Colonic mucosa (tissue), 4 donors: ENCODE measurements around the gene ZNF227. TPM values are rescaled to one million over a fixed set of nuclear protein-coding genes. Genes with fewer than 3 reads are reported as not detected.

Experiments
- DNase-seq: peaks from one replicate; pipeline ENCODE4 v3.0.0-alpha.2; 2020
- H3K27ac ChIP-seq: fragments of 200-600 bp; one replicate; pipeline ENCODE4 v1.8.0; 2021
- H3K27me3 ChIP-seq: fragments of 200-600 bp; one replicate; pipeline ENCODE4 v1.8.0; 2021
- H3K36me3 ChIP-seq: fragments of 200-600 bp; one replicate; pipeline ENCODE4 v1.8.0; 2021
- H3K4me1 ChIP-seq: fragments of 200-600 bp; one replicate; pipeline ENCODE4 v1.8.0; 2021; ENCODE audit warnings: mild to moderate bottlenecking
- H3K4me3 ChIP-seq: fragments of 200-600 bp; one replicate; pipeline ENCODE4 v1.8.0; 2021
- H3K9ac ChIP-seq, 2 donors: one replicate each; pipeline ENCODE4 v1.7.0; 2013; ENCODE audit warnings: control low read depth in 2 of 2, low read depth in 2 of 2, low read length in 2 of 2
- H3K9me3 ChIP-seq: fragments of 200-600 bp; one replicate; pipeline ENCODE4 v1.8.0; 2021
- intact Hi-C: fragments of 100-400 bp; cut with DNase I; formaldehyde crosslinking; loops from one replicate; pipeline ENCODE4 v1.14.1; 2022
- total RNA-seq, 2 donors: library from RNA; stranded (reverse); fragmentation: NEBNext Ultra II Directional in 1 of 2; extraction: Animal tissue kit (Norgen Biotek cat#: 25700) in 1 of 2; gene quantifications; one replicate each; pipeline ENCODE4 v1.2.1, GENCODE V29; 2021
- TF ChIP-seq, protein P1 (sequence below): fragments of 200-600 bp; IDR thresholded peaks from one replicate; pipeline ENCODE4 v1.8.0; 2022; ENCODE audit warnings: antibody characterized with exemption, mild to moderate bottlenecking
- donor health status: healthy.
- donor health status: DM: no; HTN: no; CAD: no.
- donor health status: DM: no; HTN: no; CAD: no.

The ZNF227 gene
- total RNA-seq, 2 donors from 2014 or later = 9.9 to 12.3 TPM

DNA sequence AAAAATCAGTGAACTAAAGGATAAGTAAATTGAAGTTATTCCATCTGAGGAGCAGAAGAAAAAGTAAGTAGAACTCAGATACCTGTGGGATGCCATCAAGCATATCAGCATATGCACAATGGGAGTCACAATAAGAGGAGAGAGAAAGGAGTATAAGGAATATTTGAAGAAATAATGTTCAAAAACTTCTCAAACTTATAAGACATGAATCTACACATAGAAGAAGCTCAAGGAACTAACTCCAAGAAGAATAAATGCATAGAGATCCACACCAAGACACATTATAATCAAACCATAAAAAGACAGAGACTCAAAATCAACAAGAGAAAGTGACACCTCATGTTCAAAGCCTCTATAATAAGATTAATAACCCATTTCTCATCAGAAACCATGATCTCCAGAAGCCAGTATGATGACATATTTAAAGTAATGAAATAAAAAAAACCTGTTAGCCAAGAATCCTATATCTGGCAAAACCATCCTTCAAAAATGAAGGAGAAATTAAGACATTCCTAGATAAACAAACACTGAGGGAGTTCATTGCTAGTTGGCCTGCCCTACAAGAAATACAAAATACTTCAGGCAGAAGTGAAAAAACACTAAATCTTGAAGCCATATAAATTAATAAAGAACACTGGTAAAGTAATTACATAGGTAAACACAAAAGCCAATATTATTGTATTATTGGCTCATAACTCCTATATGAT lies 43.5 kb downstream of the ZNF227 start:
- Histone ChIP-seq H3K9me3 (peaks cover 6% of the 10 kb centered on the region), H3K36me3 (no peaks in the 10 kb centered on the region), H3K4me3 (no peak overlapping the region), H3K4me1 (no peaks in the 10 kb centered on the region), H3K27me3 (no peaks in the 10 kb centered on the region), H3K9ac (no peak overlapping the region), H3K27ac (no peak overlapping the region)
- no peak for DNase-seq
- TF ChIP-seq, protein P1, sequence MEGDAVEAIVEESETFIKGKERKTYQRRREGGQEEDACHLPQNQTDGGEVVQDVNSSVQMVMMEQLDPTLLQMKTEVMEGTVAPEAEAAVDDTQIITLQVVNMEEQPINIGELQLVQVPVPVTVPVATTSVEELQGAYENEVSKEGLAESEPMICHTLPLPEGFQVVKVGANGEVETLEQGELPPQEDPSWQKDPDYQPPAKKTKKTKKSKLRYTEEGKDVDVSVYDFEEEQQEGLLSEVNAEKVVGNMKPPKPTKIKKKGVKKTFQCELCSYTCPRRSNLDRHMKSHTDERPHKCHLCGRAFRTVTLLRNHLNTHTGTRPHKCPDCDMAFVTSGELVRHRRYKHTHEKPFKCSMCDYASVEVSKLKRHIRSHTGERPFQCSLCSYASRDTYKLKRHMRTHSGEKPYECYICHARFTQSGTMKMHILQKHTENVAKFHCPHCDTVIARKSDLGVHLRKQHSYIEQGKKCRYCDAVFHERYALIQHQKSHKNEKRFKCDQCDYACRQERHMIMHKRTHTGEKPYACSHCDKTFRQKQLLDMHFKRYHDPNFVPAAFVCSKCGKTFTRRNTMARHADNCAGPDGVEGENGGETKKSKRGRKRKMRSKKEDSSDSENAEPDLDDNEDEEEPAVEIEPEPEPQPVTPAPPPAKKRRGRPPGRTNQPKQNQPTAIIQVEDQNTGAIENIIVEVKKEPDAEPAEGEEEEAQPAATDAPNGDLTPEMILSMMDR = no peak
- intact Hi-C loops = no loop called here

DNA sequence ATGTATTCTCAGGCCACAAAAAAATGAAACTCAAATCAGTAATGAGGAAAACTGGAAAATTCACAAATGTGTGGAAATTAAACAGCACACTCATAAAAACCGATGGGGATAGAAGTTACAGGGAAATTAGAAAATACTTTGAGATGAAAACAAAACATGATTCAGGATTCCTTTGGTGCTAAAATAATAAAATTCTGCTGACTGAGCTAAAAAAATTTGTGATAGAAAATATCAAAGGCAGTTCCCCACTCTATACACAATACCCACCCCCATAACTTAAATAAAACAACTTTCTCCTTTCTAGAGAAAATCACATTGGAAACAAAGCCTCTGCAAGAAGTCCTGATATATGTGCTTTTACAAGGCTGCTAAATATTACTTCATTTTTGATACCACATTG lies 45.8 kb downstream of the ZNF227 start:
- Histone ChIP-seq H3K9ac (no peak overlapping the region), H3K4me1 (no peaks in the 10 kb centered on the region), H3K27me3 (no peaks in the 10 kb centered on the region), H3K36me3 (no peaks in the 10 kb centered on the region), H3K4me3 (no peak overlapping the region), H3K27ac (no peak overlapping the region), H3K9me3 (no peaks in the 10 kb centered on the region)
- TF ChIP-seq, protein P1 = no peak
- intact Hi-C loops = no loop called here
- no peak for DNase-seq

DNA sequence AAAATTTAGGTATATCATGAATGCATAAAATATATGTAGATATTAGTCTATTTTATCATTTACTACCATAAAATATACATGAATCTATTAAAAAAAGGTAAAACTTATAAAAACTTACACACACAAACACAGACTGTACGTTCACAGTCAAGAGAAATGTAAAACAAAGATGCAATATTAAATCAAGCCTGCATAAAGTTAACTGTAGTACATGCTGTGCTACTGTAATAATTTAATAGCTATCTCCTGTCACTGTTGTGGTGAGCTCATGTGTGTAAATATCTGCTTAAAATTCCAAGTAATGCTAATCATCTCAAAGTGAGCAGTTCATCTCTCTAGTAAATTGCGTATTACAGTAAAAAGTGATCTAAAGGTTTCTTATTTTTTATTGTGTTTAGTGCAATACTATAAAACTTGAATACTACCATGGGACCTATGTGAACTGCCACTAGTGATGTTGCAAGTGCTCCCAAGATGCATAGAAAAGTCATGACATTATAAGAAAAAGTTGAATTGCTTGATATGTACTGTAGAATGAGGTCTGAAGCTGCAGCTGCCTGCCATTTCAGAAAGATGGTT lies 46.6 kb downstream of the ZNF227 start:
- TF ChIP-seq, protein P1 = no peak
- Histone ChIP-seq H3K27me3 (no peaks in the 10 kb centered on the region), H3K4me1 (no peaks in the 10 kb centered on the region), H3K4me3 (no peak overlapping the region), H3K27ac (no peak overlapping the region), H3K9me3 (no peaks in the 10 kb centered on the region), H3K9ac (no peak overlapping the region), H3K36me3 (no peaks in the 10 kb centered on the region)
- DNase-seq = no peak
- intact Hi-C loops = no loop called here

DNA sequence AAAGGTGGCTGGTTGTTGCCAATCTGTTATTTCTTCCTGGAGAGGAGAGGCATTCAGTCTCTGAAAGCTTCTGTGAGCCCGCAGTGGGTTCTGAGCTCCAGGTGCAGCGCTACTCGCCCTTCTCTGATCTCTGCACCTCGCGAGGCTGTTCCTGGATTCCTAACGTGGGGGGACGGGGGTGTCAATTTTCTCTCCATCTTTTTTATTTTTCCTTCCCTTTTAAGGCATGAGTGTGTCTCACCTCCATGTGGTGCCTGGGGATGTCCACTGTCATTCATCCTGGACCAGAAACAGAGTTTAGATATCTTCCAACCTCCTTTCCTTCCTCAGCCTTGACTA lies 48.0 kb downstream of the ZNF227 start:
- Histone ChIP-seq H3K9me3 (no peaks in the 10 kb centered on the region), H3K36me3 (no peaks in the 10 kb centered on the region), H3K9ac (peak overlapping the region in 1 of 2 donors; percentile 57), H3K4me1 (no peaks in the 10 kb centered on the region), H3K27ac (peak overlapping the region; percentile 46), H3K4me3 (peak overlapping the region; percentile 31), H3K27me3 (no peaks in the 10 kb centered on the region)
- TF ChIP-seq, protein P1 = no peak
- peak; percentile 23 for DNase-seq
- intact Hi-C loops = no loop called here

DNA sequence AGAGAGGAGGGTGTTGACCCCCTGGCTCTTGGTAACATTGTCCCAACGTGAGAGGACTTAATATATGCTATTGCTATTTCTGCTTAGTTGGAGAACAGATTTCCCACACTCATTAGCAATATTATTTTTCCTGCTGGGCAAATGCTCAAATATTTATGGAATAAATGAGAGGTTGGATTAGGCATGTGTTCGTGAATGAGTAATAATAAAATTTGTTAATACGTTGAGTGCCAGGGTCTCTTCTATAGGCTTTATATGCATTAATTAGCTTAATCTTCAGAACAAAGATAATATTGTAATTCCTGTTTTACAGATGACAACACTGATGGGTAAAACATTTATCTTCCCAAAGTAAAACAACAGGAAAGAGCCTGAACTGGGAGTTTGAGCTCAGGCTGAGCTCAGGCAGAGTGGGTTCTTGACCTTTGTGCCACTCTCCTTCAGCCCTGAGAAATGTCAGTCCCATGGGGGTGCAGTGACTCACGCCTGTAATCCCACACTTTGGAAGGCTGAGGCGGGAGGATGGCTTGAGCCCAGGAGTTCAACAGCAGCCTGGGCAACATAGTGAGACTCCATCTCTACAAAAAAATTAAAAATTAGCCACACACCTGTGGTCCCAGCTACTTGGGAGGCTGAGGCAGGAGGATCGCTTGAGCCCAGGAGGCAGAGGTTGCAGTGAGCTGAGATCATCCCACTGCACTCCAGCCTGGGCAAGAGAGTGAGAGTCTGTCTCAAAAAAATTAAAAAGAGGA lies 48.5 kb downstream of the ZNF227 start:
- no peak for DNase-seq
- no peaks in the 10 kb centered on the region for H3K9me3 ChIP-seq

More for the DNA sequence above, 48.5 kb downstream of the ZNF227 start:
- no peak overlapping the region for H3K27ac ChIP-seq
- peak overlapping the region in 1 of 2 donors; percentile 57 for H3K9ac ChIP-seq
- H3K27me3 ChIP-seq = no peaks in the 10 kb centered on the region
- TF ChIP-seq, protein P1 = no peak
- intact Hi-C loops = no loop called here
- H3K4me3 ChIP-seq = no peak overlapping the region
- no peaks in the 10 kb centered on the region for H3K36me3 ChIP-seq
- no peaks in the 10 kb centered on the region for H3K4me1 ChIP-seq
